ENCODE results near the gene SRPRB.

SRPRB gene

DNA sequence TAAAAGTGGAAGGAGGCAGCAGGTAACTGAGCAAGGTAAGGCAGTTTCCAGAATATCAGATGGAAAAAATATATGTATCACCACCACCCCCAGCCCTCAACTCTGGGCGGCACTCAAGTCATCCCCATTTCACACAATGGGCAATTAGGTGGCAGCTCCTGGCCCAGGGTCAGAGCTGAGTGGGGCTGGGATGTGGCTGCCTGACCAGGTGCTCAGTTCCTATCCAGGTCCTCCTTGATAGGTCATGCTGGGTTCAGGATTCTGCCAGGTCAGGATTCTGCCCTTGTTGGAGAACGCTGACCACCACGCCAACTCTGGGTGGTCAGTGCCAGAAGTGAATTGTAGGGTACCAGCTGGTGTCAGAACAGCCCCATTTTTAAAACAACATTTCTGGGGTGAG, 60.5 kb downstream of the SRPRB start:
- Histone ChIP-seq H3K4me1 (ENCODE audit: low read length) (no peaks in the 10 kb centered on the region), H4K20me1 (ENCODE audit: insufficient read depth, low read length) (no peaks in the 10 kb centered on the region), H3K27ac (ENCODE audit: low read length) (no peak overlapping the region), H3K79me2 (ENCODE audit: low read length) (no peaks in the 10 kb centered on the region), H3K9me3 (ENCODE audit: insufficient read depth, low read length) (no peaks in the 10 kb centered on the region), H2AFZ (ENCODE audit: low read depth, low read length) (no peak overlapping the region), H3K9ac (ENCODE audit: low read length) (no peak overlapping the region), H3K4me3 (ENCODE audit: low read length) (no peak overlapping the region), H3K36me3 (replicated peaks; ENCODE audit: low read depth, low read length) (no peaks in the 10 kb centered on the region), H3K4me2 (ENCODE audit: low read length) (no peak overlapping the region), H3K27me3 (ENCODE audit: low read depth, low read length) (no peaks in the 10 kb centered on the region)
- no peak for TF ChIP-seq EZH2phosphoT487 (IDR thresholded peaks at IDR 0.05; ENCODE audit: low read depth)
- TF ChIP-seq, protein P1, sequence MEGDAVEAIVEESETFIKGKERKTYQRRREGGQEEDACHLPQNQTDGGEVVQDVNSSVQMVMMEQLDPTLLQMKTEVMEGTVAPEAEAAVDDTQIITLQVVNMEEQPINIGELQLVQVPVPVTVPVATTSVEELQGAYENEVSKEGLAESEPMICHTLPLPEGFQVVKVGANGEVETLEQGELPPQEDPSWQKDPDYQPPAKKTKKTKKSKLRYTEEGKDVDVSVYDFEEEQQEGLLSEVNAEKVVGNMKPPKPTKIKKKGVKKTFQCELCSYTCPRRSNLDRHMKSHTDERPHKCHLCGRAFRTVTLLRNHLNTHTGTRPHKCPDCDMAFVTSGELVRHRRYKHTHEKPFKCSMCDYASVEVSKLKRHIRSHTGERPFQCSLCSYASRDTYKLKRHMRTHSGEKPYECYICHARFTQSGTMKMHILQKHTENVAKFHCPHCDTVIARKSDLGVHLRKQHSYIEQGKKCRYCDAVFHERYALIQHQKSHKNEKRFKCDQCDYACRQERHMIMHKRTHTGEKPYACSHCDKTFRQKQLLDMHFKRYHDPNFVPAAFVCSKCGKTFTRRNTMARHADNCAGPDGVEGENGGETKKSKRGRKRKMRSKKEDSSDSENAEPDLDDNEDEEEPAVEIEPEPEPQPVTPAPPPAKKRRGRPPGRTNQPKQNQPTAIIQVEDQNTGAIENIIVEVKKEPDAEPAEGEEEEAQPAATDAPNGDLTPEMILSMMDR (IDR thresholded peaks at IDR 0.05; ENCODE audit: low read depth, low read length): no peak

DNA sequence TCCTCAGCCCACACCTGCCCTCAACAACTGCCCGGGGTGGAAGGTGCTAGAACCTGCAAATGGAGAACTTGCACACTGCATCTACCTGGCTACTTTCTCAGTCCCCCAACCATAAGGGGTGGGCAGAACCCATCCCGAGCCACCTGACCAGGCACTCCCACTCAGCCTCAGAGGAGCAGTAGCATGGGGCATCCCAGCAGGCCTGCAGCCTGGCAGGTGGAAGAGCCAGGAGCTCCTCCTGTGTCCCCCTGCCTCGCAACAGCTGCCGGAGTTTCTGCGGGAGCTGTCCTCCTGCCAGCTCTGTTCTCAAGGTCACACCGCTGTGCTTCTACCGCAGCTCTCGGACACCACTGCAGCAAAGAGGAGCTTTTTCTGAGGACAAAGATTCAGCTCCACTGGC, 62.6 kb downstream of the SRPRB start:
- Histone ChIP-seq H3K4me3 (ENCODE audit: low read length) (no peak overlapping the region), H3K27me3 (ENCODE audit: low read depth, low read length) (no peaks in the 10 kb centered on the region), H3K9me3 (ENCODE audit: insufficient read depth, low read length) (no peaks in the 10 kb centered on the region), H3K36me3 (replicated peaks; ENCODE audit: low read depth, low read length) (no peaks in the 10 kb centered on the region), H2AFZ (ENCODE audit: low read depth, low read length) (no peak overlapping the region), H3K79me2 (ENCODE audit: low read length) (no peaks in the 10 kb centered on the region), H3K4me1 (ENCODE audit: low read length) (no peaks in the 10 kb centered on the region), H3K4me2 (ENCODE audit: low read length) (no peak overlapping the region), H4K20me1 (ENCODE audit: insufficient read depth, low read length) (no peaks in the 10 kb centered on the region), H3K9ac (ENCODE audit: low read length) (no peak overlapping the region), H3K27ac (ENCODE audit: low read length) (no peak overlapping the region)
- no peak for TF ChIP-seq EZH2phosphoT487 (IDR thresholded peaks at IDR 0.05; ENCODE audit: low read depth)
- TF ChIP-seq, protein P1 (IDR thresholded peaks at IDR 0.05; ENCODE audit: low read depth, low read length): no peak

DNA sequence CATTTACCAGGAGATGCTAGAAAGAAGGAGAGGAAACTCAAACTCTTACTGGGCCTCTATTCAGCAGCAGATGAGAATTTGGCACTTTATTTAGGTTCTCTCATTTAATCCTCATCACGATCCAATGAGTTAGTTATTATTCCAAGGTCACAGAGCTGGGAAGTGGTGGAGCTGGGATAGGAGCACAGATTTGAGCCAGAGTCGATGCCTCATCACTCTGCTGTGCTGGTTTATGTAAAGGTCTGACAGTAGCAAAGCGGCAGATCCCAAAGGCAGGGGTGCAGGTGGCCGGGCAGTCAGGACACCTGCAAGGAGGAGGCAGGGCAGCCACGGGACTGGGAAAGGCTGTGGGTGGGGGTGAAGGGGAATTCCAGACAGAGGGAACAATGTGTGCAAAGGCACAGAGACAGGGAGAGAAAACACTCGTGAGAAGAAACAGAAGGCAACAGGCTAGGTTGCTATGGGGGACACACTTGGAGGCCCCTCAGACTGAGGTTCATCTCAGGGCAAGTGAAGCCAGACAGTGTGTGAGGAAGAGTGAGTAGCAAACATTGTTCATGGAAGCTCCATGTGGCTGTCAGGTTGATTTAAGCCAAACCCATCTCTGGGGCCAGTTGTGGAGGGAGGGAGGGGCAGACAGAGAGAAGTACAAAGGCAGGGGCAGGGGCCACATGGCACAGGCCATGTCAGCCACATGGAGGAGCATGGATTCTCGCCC, 63.3 kb downstream of the SRPRB start:
- no peak overlapping the region for H3K4me2 ChIP-seq (ENCODE audit: low read length)
- H3K79me2 ChIP-seq (ENCODE audit: low read length): no peaks in the 10 kb centered on the region
- no peaks in the 10 kb centered on the region for H4K20me1 ChIP-seq (ENCODE audit: insufficient read depth, low read length)

DNA sequence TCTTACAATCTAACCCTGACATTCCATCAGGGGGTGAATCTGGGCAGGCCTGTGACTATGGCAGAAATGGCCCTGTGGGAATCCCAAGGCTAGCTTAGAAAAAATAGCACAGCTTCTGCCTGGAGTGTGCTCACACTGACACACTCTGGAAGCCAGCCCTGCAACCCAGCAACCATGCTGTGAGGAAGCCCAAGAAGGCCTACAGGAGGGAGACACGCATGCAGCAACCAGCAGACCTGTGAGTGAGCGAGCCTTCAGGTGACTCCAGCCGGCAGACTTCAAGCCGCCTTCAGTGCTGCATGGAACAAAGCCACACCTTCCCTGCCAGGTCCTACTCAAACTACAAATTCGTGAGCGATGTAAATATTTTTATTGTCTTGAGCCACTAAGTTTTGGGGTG, 64.0 kb downstream of the SRPRB start:
- no peaks in the 10 kb centered on the region for H3K27me3 ChIP-seq (ENCODE audit: low read depth, low read length)

More for the DNA sequence above, 63.3 kb downstream of the SRPRB start:
- Histone ChIP-seq H3K9me3 (ENCODE audit: insufficient read depth, low read length) (no peaks in the 10 kb centered on the region), H3K27me3 (ENCODE audit: low read depth, low read length) (no peaks in the 10 kb centered on the region), H2AFZ (ENCODE audit: low read depth, low read length) (no peak overlapping the region), H3K27ac (ENCODE audit: low read length) (no peak overlapping the region), H3K9ac (ENCODE audit: low read length) (no peak overlapping the region), H3K4me3 (ENCODE audit: low read length) (no peak overlapping the region), H3K36me3 (replicated peaks; ENCODE audit: low read depth, low read length) (no peaks in the 10 kb centered on the region), H3K4me1 (ENCODE audit: low read length) (no peaks in the 10 kb centered on the region)
- TF ChIP-seq, protein P1 (IDR thresholded peaks at IDR 0.05; ENCODE audit: low read depth, low read length): no peak
- no peak for TF ChIP-seq EZH2phosphoT487 (IDR thresholded peaks at IDR 0.05; ENCODE audit: low read depth)

More for the DNA sequence above, 64.0 kb downstream of the SRPRB start:
- no peaks in the 10 kb centered on the region for H3K4me1 ChIP-seq (ENCODE audit: low read length)
- TF ChIP-seq EZH2phosphoT487 (IDR thresholded peaks at IDR 0.05; ENCODE audit: low read depth): no peak
- TF ChIP-seq, protein P1 (IDR thresholded peaks at IDR 0.05; ENCODE audit: low read depth, low read length): no peak
- H3K27ac ChIP-seq (ENCODE audit: low read length): no peak overlapping the region
- H3K4me3 ChIP-seq (ENCODE audit: low read length): no peak overlapping the region
- H2AFZ ChIP-seq (ENCODE audit: low read depth, low read length): no peak overlapping the region
- no peaks in the 10 kb centered on the region for H3K36me3 ChIP-seq (replicated peaks; ENCODE audit: low read depth, low read length)
- no peak overlapping the region for H3K4me2 ChIP-seq (ENCODE audit: low read length)
- H3K9me3 ChIP-seq (ENCODE audit: insufficient read depth, low read length): no peaks in the 10 kb centered on the region
- H3K79me2 ChIP-seq (ENCODE audit: low read length): no peaks in the 10 kb centered on the region
- no peaks in the 10 kb centered on the region for H4K20me1 ChIP-seq (ENCODE audit: insufficient read depth, low read length)
- no peak overlapping the region for H3K9ac ChIP-seq (ENCODE audit: low read length)

Data from OCI-LY3 (cell line).